ENCODE data around the gene PDE6D.
A peak's percentile ranks its signal among the peaks of the same experiment; 100 is the strongest.
"Not testable (repeated sequence)": the region's sequence is repeated elsewhere in the genome, so short reads cannot be mapped to it uniquely, and the experiment has no call there.

The PDE6D gene

GRCh38 chr2:231769170-231770136, 11.6 kb downstream of the PDE6D start:
- DNase-seq (ENCODE audit: low read depth): peak; percentile 38

- no peak for DNase-seq (ENCODE audit: low read depth)
Observed at GRCh38 chr2:231765496-231765929, 15.6 kb downstream of the PDE6D start.

DNA sequence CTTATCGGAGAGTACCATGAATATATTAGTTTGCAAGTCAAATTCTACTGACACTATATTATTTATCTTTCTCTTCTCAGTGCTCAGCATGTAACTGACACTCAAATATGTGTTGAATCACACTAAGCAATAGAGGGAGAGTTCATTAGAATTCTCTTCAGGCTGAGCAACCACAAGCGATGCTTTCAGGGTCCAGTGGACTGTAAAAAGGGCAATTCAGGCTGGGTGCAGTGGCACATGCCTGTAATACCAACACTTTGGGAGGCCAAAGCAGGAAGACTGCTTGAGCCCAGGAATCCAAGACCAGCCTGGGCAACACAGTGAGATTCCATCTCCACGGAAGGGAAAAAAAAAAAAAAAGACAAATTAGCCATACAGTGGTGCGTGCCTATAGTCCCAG, 16.3 kb downstream of the PDE6D start:
- peak; percentile 51 for DNase-seq (ENCODE audit: low read depth)

- no peak for DNase-seq (ENCODE audit: low read depth)
Observed at GRCh38 chr2:231764124-231764523, 17.0 kb downstream of the PDE6D start.

GRCh38 chr2:231761735-231762134, 19.3 kb downstream of the PDE6D start:
- DNase-seq (ENCODE audit: low read depth): no peak

DNA sequence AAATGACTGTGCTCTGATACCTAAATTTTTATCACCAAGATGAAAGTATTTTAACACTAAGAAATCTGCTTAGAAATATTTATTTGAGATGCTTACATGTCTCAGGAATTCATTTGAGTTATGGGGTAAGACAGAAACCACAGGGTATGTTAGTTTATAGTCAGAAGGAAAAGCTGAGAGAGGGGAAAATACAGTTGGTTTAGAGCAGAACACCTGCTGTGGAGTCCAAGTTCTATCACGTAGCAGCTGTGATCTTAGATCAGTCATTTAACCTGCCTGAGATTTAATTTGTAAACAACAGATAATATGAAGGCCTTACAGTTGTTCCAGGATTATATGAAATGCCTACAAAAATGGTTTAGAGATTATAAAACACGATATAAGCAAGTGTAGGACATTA, 29.0 kb downstream of the PDE6D start:
- DNase-seq (ENCODE audit: low read depth): no peak

GRCh38 chr2:231751042-231751815, 29.9 kb downstream of the PDE6D start:
- no peak for DNase-seq (ENCODE audit: low read depth)

GRCh38 chr2:231749016-231749415, 32.1 kb downstream of the PDE6D start:
- DNase-seq (ENCODE audit: low read depth): not testable (repeated sequence)

- DNase-seq (ENCODE audit: low read depth): not testable (repeated sequence)
Observed at GRCh38 chr2:231748153-231748896, 32.8 kb downstream of the PDE6D start.

- no peak for DNase-seq (ENCODE audit: low read depth)
Observed at GRCh38 chr2:231745303-231746038, 35.6 kb downstream of the PDE6D start.

DNA sequence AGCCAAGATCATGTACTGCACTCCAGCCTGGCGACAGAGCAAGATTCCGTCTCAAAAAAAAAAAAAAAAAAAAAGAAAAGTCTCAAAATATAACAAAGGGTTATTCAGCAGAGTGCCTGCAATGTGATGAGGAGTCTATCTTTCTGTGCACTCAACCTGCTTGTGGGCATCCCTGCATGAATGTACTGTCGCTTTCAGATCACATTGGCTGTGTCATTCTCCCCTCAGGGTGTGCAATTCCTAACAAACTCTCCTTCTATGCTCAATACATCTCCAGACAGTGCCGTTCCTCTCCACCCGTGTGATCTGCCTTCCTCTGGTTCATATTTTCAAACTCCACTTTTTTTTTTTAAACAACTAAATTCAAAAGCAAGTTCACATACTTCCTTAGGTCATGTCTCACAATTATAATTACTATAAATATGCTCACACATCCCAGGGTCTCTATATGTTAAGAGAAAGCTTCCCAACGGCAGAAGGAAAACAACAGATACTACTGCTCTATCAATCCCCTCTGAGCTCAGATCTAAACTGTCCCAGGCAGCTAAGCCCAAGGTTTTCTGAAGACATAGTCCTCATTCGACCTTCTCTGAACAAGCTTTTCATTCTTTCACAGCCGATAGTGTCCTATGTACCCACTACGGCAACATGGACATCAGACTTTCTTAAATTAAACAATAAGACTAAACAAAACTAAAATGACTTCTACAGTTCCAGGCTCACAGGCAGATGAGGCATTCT, 37.5 kb downstream of the PDE6D start:
- no peak for DNase-seq (ENCODE audit: low read depth)

GRCh38 chr2:231737761-231738160, 43.3 kb downstream of the PDE6D start:
- DNase-seq (ENCODE audit: low read depth): no peak

GRCh38 chr2:231732604-231733003, 48.5 kb downstream of the PDE6D start:
- DNase-seq (ENCODE audit: low read depth): no peak

DNA sequence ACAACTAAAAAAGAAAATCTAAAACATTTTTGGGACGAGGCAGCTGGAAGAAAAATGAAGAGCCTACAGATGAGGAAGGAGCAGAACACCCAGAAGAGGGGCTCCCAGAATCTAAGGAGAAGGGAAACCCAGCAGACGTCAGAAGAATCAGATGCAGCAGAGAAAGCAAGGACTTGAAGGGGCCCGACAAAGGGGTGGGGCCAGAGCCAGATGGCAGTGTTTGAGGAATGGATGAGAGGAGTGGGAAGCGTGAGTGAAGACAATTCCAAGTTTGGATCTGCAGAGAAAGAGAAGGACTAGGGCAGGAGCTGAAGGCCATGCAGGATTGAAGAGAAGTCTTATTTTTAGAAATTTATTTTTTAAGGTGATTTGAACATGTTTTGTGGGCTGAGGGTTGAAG, 53.5 kb downstream of the PDE6D start:
- no peak for DNase-seq (ENCODE audit: low read depth)

DNA sequence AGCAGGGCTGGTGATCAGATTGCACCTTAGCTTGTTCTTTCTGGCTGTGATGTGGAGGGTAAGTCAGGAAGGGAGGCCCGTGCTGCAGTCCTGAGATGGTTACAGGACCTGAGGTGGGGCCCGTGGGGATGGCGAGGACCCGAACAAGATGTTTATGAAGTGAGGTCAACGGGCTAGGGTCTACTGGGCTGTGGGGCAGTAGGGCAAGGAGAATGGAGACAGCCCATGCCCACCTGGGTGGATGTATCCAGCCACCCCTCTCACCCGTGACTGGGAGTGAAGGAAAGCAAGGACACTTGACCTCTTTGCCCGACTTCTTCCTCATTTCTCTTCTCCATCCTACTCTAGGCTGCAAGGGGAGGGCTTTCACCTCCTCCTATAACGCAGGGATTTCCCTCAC, 54.8 kb downstream of the PDE6D start:
- DNase-seq (ENCODE audit: low read depth): no peak

- no peak for DNase-seq (ENCODE audit: low read depth)
Observed at GRCh38 chr2:231725476-231725875, 55.6 kb downstream of the PDE6D start.

- no peak for DNase-seq (ENCODE audit: low read depth)
Observed at GRCh38 chr2:231722721-231723307, 58.3 kb downstream of the PDE6D start.

- no peak for DNase-seq (ENCODE audit: low read depth)
Observed at GRCh38 chr2:231720987-231721966, 59.8 kb downstream of the PDE6D start.

DNA sequence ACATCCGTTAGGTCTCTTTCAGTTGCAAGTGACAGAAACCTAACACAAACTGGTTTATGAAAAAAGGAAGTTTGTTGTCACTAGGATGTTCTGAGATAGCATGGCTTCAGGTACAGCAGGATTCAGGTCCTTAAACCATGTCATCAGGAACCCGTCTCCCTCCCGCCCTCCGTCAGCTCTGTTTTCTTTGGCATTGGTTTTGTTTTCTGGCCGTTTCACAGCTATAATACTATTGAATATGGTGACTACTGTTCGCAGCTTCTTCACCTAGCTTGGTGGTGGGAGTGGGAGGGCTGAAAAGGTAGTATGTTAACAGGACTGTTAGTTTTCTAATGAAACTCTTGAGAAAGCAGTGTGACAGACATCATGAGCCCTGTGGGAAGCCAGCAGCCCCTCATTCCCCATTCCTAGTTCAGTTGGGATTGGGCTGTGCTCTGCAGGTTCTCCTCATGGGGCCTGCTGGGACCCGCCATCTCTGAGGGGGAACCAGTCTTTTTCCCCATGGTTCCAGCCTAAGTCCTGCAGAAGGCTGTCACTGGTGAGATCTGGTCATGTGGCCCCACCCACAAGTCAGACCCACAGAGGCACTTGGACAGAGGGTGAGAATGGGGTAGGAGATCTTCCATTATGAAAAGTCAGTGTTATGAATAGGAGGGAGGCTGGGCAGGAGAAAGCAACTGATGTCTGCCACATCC, 60.6 kb downstream of the PDE6D start:
- no peak for DNase-seq (ENCODE audit: low read depth)

Data from EH (cell line).